C4-2B (cell line): Measurements from ENCODE around the gene CATSPERE.

Experiments
- CTCF ChIP-seq: fragments of 450-650 bp; conservative IDR thresholded peaks from 2 replicates; pipeline ENCODE4 v1.5.1; 2017; ENCODE audit warnings: mild to moderate bottlenecking
- ZFX ChIP-seq: fragments of 450-650 bp; IDR thresholded peaks from 2 replicates; pipeline ENCODE4 v1.6.1; 2017

GRCh38 chr1:244659694-244660093, 198.6 kb downstream of the CATSPERE start:
- TF ChIP-seq CTCF (no peak), ZFX (no peak)
